ENCODE data around the gene FAIM2. TPM values are rescaled to one million over a fixed set of nuclear protein-coding genes. Genes with fewer than 3 reads are reported as not detected.

FAIM2 gene
- total and polyA plus RNA-seq, 2 experiments from 2014 or later: 5.0 to 14.0 TPM

GRCh38 chr12:49920915-49921286, 17.2 kb upstream of the FAIM2 start:
- no peak for DNase-seq (ENCODE audit: low spot score)
- TF ChIP-seq EZH2 (IDR thresholded peaks at IDR 0.05; ENCODE audit: borderline replicate concordance): no peak
- TF ChIP-seq EZH2phosphoT487 (IDR thresholded peaks at IDR 0.05; ENCODE audit: low read depth, severe bottlenecking, unreplicated experiment): no peak
- TF ChIP-seq, protein P1, sequence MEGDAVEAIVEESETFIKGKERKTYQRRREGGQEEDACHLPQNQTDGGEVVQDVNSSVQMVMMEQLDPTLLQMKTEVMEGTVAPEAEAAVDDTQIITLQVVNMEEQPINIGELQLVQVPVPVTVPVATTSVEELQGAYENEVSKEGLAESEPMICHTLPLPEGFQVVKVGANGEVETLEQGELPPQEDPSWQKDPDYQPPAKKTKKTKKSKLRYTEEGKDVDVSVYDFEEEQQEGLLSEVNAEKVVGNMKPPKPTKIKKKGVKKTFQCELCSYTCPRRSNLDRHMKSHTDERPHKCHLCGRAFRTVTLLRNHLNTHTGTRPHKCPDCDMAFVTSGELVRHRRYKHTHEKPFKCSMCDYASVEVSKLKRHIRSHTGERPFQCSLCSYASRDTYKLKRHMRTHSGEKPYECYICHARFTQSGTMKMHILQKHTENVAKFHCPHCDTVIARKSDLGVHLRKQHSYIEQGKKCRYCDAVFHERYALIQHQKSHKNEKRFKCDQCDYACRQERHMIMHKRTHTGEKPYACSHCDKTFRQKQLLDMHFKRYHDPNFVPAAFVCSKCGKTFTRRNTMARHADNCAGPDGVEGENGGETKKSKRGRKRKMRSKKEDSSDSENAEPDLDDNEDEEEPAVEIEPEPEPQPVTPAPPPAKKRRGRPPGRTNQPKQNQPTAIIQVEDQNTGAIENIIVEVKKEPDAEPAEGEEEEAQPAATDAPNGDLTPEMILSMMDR (IDR thresholded peaks at IDR 0.05; ENCODE audit: poor library complexity): no peak
- Histone ChIP-seq H4K20me1 (ENCODE audit: insufficient read depth, poor library complexity, severe bottlenecking) (no peaks in the 10 kb centered on the region), H2AFZ (no peak overlapping the region), H3K27me3 (no peaks in the 10 kb centered on the region), H3K4me2 (no peak overlapping the region), H3K4me3 (no peak overlapping the region), H3K9me2 (replicated peaks; ENCODE audit: insufficient read depth) (no peaks in the 10 kb centered on the region), H3K36me3 (replicated peaks; ENCODE audit: insufficient read depth, low read depth) (no peaks in the 10 kb centered on the region), H3K9me3 (ENCODE audit: low read depth) (no peaks in the 10 kb centered on the region), H3K4me1 (ENCODE audit: insufficient read depth) (no peaks in the 10 kb centered on the region), H3K27ac (no peak overlapping the region), H3K79me2 (no peaks in the 10 kb centered on the region)
- 83% methylated on average over 3 of the region's 3 CpGs for WGBS (ENCODE audit: low lambda C conversion rate, missing lambda C conversion rate)

DNA sequence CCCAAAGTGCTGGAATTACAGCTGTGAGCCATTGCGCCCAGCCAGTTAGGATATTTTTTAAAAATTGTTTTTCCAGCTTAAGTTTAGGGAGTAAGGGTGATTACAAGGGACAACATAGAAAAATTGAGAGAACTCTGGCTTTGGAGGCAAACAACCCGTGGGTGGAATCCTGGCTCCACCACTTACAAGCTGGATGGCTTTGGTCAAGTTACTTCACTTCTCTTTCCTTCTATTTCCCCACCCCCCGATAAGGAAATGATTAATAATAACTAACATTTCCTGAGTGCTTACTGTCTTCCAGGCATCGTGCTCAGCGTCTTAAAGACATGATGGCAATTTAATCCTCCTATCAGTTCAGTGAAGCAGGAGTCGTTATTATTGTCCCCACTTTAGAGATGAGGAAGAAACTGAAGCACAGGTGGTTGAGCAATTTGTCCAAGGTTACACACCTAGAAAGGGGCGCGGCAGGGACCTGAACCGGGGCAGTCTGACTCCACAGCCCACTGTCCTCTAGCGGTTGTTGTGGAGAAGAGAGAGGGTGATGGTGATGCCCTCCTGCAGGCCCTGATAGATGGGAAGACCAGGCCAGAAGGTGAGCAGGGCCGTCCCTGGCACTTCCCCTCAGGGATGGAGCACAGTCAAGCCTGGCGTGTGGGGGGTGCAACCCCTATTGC, 16.7 kb upstream of the FAIM2 start:
- Histone ChIP-seq H3K79me2 (no peaks in the 10 kb centered on the region), H3K4me2 (no peak overlapping the region), H3K9me3 (ENCODE audit: low read depth) (no peaks in the 10 kb centered on the region), H3K27ac (no peak overlapping the region), H2AFZ (no peak overlapping the region), H3K36me3 (replicated peaks; ENCODE audit: insufficient read depth, low read depth) (no peaks in the 10 kb centered on the region), H3K9me2 (replicated peaks; ENCODE audit: insufficient read depth) (no peaks in the 10 kb centered on the region), H3K4me3 (no peak overlapping the region), H3K4me1 (ENCODE audit: insufficient read depth) (no peaks in the 10 kb centered on the region), H3K27me3 (no peaks in the 10 kb centered on the region), H4K20me1 (ENCODE audit: insufficient read depth, poor library complexity, severe bottlenecking) (no peaks in the 10 kb centered on the region)
- DNase-seq (ENCODE audit: low spot score): no peak
- 80% methylated on average over 12 of the region's 12 CpGs for WGBS (ENCODE audit: low lambda C conversion rate, missing lambda C conversion rate)
- TF ChIP-seq, protein P1 (IDR thresholded peaks at IDR 0.05; ENCODE audit: poor library complexity): no peak
- TF ChIP-seq EZH2 (IDR thresholded peaks at IDR 0.05; ENCODE audit: borderline replicate concordance) (no peak), EZH2phosphoT487 (IDR thresholded peaks at IDR 0.05; ENCODE audit: low read depth, severe bottlenecking, unreplicated experiment) (no peak)

- Histone ChIP-seq H3K79me2 (no peaks in the 10 kb centered on the region), H3K4me2 (no peak overlapping the region), H2AFZ (no peak overlapping the region), H3K27me3 (no peaks in the 10 kb centered on the region), H3K9me3 (ENCODE audit: low read depth) (no peaks in the 10 kb centered on the region), H3K4me3 (no peak overlapping the region), H4K20me1 (ENCODE audit: insufficient read depth, poor library complexity, severe bottlenecking) (no peaks in the 10 kb centered on the region), H3K9me2 (replicated peaks; ENCODE audit: insufficient read depth) (no peaks in the 10 kb centered on the region), H3K4me1 (ENCODE audit: insufficient read depth) (peaks cover 4% of the 10 kb centered on the region), H3K27ac (no peak overlapping the region), H3K36me3 (replicated peaks; ENCODE audit: insufficient read depth, low read depth) (no peaks in the 10 kb centered on the region)
- DNase-seq (ENCODE audit: low spot score): no peak
- TF ChIP-seq, protein P1 (IDR thresholded peaks at IDR 0.05; ENCODE audit: poor library complexity): no peak
- TF ChIP-seq EZH2 (IDR thresholded peaks at IDR 0.05; ENCODE audit: borderline replicate concordance) (no peak), EZH2phosphoT487 (IDR thresholded peaks at IDR 0.05; ENCODE audit: low read depth, severe bottlenecking, unreplicated experiment) (no peak)
- 87% methylated on average over 5 of the region's 5 CpGs for WGBS (ENCODE audit: low lambda C conversion rate, missing lambda C conversion rate)
Measured at GRCh38 chr12:49917788-49918173, 14.1 kb upstream of the FAIM2 start.

Measured in hepatocyte (in vitro differentiated cells).